SW480 (cell line): ENCODE results near the gene PIK3R1.

Experiments
- DNase-seq: peaks from one replicate; pipeline ENCODE4 v3.0.0-alpha.2; 2016; ENCODE audit warnings: low spot score

PIK3R1 gene

DNA sequence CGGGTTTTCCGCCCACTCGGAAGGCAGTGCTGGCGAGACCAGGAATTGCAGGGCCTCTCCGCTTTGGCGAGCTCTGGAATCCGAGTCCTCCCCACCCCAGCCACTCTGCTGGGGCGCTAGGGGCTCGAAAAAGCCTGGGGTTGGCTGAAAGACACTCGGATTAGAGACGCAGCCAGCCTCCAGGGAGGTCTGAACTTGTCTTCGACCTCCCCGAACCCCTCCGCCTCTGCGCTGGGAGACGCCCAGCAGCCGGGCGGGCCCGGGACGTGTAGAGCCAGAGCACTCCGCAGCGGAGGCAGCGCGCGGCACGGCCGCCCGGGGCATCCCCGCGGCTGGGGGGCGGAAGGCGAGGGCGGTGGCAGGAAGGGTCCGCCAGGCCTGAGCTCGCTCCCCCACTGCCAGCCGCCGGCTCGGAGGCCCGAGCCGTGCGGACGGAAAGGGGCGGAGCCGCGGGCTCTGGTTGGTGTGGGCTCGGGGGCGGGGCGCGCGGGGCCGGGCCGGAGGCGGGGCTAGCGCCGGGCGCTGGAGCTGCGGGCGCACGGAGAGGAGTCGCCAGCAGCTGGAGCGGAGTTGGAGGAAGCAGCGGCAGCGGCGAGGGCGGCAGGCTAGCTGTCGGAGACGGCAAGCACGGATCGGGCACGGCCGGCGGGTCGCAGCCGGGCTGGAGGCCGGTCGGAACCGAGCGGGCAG lies at the start of gene PIK3R1:
Gene PIK3R1, plus strand, starts transcription at position 549 of the 690 bp plus-strand sequence. CDS start 10,920 bp downstream, outside the sequence.
- peak; percentile 89 for DNase-seq

DNA sequence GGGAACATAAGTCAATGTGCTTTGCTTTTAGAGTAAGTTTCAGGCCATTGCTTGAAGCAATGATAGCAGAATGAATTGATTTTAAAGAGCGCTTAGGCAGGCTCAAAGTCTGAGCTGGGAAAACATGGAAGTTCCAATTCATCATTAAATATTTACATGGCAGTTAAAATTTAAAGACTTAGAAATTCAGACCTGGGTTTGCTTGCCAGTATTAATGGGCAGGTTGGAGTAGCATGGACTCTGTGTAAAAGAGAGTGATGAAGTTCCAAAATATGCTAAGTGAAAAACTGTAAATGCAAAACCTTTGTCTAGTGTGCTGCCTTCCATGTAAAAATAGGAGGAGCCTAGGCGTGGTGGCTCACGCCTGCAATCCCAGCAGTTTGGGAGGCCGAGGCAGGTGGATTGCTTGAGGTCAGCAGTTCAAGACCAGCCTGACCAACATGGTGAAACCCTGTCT lies 48.3 kb upstream of the PIK3R1 start:
- no peak for DNase-seq

DNA sequence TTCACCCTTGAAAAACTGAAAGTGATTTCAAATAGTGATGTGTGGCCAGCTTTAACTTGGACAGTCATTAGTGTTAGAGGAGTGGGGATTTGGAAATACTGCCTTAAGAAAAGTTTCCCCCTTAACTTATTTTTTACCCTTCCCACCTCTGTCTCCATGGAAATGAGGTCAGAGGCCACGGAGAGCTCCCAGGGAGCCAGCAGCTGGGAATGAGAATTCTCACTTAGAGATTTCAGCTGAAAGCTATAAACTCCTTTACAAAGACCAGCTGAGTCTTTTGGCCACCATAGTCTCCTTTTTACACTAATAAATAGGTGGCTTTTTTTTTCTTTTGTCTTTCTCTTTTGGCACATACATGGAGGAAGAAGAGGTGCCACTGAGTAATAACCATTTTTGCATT lies 45.7 kb upstream of the PIK3R1 start:
- no peak for DNase-seq

DNA sequence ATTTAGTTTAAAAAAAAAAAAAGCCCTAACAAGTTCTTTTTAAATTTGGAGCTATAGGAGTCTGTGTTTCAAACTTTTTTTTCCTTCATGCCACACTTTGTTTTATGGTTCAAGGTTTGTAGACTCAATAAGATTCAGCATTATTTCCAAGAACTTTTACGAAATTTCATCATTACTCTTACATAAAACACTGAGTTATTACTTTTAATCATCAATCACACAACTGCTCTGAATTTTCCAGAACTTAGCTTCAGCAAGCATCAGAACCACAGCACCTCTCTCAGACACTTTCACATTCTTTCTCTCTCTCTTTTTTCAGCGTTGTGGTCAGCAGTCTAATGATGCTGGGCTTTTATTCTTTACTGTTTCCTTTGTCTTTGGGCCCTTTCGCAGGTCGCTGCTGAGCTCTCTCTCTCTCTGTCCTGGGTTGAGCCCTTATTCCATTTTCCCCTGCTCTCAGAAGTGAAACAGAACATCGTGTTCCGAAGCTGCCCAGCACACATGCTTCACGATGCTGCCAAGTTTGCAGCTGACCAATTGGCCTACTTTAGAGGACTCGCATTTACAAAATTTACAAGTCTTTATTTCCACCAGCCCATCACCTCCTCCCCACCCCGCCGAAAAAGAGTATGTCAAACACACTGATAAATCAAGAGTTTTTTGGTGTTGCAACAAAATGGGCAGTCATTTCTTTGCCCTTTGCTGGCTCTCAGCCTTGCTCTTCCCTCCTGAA lies 44.6 kb upstream of the PIK3R1 start:
- DNase-seq: no peak

DNA sequence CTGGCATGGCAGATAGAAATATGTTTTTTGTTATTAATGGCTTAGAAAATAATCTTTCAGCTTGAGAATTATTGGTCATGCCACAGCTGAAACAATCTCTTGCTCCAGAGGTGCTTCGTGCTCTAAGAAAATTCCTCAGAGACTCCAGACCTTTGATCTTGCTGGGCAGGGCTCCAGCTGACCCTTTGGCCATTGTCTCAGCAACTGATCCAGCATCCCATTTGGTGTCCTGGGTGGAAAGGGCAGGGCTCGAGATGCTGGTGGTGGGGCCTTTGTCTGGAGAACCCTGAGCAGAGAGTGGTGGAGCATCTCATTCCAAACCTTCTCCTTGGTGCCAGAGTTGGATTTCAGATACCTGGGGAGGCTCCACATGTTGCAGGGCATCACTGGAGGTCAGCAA lies 43.2 kb upstream of the PIK3R1 start:
- DNase-seq: no peak

DNA sequence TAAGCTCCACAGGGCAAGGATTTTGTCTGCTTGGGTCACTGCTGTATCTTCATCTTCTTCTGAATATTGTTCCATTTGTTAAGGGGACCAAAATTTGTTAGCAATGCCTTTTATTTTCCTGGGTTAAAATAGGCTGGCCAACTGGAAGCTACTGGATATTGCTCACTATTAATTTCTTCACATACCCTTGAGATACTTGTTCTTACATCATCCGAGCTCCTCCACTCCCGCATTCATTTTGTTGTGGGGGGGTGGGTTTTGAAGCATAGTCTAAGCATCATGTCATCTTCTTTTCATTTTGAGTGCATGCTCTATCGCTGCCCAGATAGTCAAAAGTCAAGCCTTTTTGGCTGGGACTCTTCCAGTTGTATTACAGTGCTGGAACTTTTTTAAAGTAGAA lies 42.5 kb upstream of the PIK3R1 start:
- no peak for DNase-seq

DNA sequence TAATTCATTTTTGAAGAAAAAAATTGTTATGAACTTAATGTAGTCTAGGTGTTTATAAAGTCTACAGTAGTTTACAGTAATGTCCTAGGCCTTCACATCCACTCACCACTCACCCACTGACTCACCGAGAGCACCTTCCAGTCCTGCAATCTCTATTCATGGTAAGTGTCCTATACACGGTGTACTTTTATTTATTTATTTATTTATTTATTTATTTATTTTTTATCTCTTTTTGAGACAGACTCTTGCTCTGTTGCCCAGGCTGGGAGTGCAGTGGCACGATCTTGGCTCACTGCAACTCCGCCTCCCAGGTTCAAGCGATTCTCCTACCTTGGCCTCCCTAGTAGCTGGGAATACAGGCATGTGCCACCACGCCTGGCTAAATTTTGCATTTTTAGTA lies 39.3 kb upstream of the PIK3R1 start:
- DNase-seq: no peak

DNA sequence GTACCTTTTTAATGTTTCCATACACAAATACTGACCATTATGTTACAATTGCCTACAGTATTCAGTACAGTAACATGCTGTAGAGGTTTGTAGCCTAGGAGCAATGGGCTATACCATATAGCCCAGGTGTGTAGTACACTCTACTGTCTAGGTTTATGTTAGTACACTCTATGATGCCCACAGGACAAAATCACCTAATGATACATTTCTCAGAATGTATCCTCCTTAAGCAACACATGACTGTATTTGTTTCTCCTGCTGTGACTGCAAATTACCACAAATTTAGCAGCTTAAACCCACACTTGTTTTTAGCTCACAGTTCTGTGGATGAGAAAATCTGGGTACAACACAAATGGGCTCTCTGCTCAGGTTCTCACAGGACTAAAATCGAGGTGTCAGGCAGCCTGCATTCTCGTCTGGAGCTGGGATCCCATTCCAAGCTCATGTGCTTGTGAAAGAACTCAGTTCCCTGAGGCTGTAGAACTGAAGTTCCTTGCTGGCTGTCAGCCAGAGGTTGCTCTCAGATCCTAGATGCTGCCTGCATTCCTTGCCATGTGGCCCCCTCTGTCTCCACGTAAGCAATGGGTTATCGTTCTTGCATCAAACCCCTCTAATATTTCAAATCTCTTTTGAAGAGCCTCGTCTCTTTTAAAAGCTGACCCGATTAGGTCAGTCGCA lies 38.6 kb upstream of the PIK3R1 start:
- no peak for DNase-seq

DNA sequence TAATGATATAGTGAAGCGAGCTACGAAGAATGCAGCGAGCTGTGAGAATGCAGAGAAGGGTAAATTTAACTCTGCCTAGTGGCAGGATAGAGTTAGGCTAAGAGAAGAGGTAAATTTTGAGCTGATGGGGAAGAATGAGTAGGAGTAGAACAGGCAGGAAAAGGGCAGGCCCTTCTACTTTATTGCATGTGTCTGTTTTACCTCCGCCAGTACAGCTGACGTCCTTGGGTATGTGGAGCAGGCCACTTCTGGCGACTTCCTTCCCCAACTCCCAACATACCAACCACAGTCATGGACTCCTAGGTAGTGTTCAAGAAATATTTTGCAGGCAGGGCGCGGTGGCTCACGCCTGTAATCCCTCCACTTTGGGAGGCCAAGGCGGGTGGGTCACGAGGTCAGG lies 37.9 kb upstream of the PIK3R1 start:
- no peak for DNase-seq

DNA sequence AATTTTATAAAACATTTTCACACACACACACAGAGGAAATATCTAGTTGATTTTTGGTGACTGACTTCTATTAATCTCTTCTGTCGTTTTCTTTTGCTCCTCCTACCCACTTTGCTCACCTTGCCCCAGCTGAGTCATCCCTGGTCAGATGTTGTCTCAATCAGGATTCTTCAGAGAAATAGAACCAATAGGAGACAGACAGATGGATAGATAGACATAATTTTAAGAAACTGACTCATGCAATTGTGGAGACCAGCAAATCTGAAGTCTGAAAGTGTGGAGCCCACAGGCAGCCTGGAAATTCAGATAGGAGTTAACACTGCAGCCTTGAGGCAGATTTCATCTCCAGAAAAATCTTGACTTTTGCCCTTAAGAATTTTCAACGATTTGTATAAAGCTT lies 37.0 kb upstream of the PIK3R1 start:
- no peak for DNase-seq

DNA sequence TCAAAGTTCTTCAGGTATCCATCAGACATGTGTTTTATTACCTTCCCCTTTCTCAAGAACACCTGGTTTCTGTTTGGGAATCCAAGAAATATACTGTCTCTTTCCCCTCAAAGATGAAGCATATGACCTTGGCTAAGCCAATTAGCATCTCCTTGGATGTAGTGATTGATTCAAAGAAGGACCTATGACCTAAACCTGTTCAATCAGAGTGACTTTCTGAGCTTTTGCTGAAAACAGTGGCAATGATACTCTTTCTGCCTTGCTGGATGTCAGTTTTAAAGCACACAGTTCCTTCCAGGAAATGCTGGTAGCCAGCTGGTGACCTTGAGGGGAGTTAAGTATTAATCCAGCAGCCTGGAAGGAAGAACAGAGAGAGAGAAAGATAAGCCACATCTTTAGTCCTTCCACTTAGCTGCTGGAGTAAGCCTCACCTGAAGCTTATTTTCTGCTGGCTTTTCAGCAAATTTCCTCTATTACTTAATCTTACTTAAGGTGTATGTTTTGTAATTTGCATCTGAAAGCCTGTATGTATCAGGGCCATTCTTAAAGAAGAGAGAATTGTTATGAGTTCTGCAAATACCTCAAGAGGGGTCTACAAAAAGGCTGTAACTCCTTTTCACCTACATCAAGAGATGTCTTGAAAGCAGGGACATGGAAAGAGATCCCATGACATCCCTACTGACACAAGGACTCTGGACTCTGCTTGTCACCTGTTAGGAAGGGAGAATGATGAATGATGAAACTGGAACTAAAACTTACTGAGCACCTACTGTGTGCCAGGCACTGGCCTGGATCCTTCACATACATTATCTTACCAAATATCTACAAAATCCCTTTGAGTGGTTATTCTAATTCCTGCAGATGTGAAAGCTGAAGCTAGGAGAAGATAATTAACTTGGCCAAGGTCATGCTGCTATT lies 35.2 kb upstream of the PIK3R1 start:
- DNase-seq: no peak

DNA sequence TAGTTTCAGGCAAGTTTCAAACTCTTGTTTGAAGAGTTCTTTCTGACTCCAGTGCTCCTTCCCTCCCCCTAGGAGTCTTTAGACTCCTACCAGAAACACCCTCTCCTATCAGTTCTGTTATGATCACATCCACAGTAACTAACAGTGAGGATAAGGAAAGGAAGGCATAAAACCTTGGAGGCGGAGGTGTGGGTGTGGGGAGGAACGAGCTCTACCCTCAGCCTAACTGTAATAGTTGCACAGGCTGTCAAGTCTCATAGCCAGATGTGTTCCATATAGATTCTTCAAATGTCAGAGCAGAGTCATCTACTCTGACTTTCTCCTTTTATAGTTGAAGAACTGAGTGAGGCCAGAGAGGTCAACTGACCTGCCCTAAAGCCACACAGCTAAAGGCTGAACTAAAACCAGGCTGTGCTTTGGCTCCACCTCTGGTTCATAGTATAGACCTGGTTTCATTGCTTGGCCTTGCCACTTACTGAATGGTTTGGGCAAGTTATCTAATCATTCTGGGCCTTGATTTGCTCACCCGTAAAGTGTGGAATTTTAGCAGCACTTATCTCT lies 34.4 kb upstream of the PIK3R1 start:
- DNase-seq: no peak

DNA sequence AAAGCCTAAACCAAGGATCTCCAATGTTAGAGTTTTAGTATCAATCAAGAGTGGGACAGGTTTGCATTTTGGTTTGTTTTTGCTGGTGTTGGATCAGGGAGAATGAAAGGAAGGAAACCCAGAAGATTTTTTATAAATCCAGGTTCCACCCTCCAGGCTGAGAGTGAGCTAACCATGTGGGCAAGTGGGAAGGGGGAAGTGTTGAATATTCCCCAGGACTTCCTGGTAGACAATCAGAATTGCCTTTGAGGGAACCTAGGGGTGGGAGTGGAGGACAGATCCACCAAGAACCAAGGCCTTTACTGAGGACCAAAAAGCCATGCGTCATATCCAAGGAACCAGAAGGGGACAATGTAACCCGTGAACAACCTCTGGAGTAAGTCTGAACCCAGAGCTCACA lies 33.5 kb upstream of the PIK3R1 start:
- no peak for DNase-seq

DNA sequence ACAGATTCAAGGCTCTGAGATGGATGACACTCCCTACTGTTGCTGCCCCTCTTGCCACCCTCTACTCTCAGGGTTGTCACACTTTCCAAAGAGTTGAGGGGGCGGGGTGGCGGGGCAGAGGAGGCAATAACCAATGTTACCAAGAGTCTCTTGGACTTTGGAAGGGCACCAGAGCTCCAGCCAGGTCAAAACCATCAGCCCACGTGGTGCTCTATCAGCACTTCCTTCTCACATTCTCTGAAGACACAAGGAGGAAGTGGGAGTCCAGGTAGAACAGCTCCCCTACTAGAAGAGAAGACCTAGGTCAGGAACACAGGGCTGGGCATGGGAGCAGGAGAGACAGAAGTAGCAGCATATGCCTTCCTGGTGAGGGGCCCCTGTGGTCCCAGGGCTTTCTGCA lies 33.0 kb upstream of the PIK3R1 start:
- no peak for DNase-seq

DNA sequence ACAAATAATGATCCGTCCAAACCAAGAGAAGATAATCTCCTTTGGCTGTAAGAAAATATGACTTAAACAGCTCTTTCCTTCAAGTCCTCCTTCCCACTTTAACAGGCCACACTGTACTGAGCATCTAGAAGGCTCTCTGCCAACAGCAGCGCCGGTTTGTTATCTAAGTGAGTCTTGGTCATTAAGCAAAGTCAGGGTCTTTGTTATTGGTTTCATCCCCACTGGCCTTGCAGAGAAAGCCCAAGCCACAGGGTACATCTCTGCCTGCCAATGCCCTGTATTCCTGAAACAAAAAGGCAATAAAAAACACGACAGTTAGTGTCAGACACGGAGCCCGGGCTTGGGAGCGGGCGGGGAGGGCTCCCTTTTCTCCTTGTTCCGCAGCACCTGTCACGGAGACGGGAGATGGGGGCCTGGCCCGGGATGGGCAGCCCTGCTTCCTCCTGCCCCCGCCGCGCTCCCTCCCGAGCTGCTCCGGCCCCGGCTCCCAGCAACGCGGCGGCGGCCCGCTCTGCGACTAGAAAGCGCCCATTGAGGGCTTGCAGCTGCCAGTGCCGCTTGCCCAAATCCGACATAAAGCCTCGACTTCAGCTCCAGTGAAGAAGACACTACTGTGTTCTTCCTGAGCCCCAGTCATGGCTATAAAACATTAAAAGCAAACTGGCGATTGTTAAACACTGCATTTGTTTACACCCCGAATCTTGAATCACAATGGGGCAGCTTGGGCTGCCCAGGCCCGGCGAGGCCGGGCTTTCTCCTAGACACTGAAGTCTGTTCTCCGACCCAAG lies 28.1 kb upstream of the PIK3R1 start:
- no peak for DNase-seq

DNA sequence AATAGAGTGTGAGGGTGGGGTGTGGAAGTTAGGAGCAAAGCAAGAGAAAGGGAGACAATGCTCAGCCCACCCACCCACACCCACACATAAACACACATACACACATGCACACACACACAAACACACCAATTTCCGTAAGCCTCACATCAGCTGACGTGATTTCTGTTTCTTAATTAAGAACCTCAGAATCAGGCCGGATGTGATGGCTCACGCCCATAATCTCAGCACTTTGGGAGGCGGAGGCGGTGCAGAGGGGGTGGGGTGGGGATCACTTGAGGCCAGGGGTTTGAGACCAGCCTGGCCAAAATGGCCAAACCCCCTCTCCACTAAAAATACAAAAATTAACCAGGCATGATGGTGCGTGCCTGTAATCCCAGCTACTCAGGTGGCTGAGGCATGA lies 26.4 kb upstream of the PIK3R1 start:
- no peak for DNase-seq

DNA sequence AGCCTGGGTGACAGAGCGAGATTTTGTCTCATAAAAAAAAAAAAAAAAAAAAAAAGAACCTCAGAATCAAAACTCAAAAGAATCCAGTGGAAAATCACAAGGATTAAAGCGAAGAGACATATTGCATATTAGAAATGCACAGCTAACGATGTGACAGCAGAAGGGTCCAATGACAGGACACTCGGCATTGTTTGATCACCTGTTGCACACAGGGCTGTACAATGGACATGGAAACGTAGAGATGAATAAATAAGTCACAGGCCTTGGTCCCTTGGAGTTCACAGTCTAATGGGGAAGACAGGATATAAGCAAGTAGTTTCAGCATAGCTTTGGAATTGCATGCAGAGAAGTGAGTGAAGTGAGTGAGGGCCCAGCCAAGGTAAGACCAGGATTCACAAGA lies 25.9 kb upstream of the PIK3R1 start:
- DNase-seq: no peak

DNA sequence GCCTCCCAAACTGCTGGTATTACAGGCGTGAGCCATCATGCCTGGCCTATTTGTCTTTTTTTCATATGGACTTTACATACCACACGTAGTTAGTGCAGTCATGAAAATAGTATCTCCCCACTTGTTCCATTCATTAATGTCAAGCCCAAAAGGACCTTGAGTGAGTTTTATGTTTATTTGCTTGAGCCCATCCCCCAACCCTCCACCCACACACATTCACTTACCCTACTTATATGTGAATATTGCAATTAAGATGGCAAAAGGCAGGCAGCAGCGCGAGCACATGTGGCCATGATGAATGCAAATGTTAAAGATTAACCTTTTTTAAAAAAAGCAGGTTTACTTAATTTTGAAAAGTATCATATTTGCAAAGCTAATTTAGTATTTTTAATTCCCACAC lies 24.9 kb upstream of the PIK3R1 start:
- no peak for DNase-seq

DNA sequence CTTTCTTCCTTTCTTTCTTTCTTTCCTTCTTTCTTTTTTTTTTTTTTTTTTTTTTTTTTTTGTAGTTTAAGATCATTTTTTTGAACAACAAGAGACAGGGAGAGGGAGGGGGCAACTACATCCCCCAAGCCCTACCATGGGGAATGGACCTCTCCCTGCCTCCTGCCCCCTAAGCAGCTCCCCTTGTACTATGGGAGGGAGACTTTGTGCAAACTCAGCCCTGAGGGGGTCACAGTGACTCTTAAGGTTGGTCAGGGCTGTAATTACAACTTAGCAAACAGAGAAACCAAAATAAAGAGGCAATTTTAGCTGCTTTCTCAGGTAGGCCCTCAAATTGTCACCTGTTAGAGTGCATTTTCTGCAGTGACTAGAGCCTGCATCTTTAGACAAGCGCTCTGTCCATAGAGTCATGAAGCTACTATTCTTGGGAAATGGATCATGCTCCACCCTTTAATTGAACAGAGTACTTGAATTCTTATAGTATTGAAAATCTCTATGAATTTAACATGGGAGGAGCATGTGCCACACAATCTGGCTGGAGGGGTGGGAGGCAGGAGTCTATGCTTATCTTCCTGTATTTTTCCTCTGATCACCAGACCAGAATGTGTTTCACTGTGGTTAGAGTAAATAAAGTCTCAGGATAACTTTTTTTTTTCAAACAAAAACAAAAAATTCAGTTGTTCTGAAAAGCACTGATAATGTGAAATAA lies 24.3 kb upstream of the PIK3R1 start:
- no peak for DNase-seq

DNA sequence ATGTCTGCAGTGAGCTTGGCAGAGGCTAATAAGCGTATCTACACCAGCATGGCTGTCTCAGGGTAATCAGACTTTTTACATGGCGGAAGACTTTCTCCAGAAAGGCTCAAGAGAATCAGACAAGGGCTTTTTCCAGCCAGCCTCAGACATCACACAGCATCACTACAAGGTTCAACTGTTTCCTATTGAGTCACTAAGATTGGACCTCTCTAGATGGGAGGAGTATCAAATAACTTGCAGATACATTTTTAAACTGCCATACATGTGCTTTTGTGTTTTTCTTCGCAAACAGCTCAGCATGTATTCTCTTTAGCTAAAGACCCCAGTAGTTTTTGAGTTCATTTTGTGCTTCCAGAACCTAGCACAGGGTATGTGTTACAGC lies 22.9 kb upstream of the PIK3R1 start:
- no peak for DNase-seq
